Esophagus mucosa (tissue), 1 donor: ENCODE measurements around the gene RBM38. TPM values are rescaled to one million over a fixed set of nuclear protein-coding genes. Genes with fewer than 3 reads are reported as not detected.
"Not testable (repeated sequence)": the region's sequence is repeated elsewhere in the genome, so short reads cannot be mapped to it uniquely, and the experiment has no call there.

ENCODE experiments used
- ATAC-seq: fragments of 200-7000 bp; cut with Tn5 transposase; one replicate; pipeline ENCODE4 v1.9.1; 2020
- total RNA-seq: library from RNA; stranded (reverse); gene quantifications from one replicate; pipeline ENCODE4 v1.2.4, GENCODE V29; 2023
- donor health status: DM: yes; HTN: yes; CAD: no.

The RBM38 gene
- total RNA-seq, 1 donor from 2014 or later = 12.3 TPM

DNA sequence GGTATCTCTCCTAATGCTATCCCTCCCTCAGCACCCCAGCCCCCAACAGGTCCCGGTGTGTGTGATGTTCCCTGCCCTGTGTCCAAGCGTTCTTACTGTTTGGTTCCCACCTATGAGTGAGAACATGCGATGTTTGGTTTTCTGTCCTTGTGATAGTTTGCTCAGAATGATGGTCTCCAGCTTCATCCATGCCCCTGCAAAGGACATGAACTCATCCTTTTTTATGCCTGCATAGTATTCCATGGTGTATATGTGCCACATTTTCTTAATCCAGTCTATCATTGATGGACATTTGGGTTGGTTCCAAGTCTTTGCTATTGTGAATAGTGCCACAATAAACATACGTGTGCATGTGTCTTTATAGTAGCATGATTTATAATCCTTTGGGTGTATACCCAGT, 28.3 kb downstream of the RBM38 start:
- ATAC-seq = not testable (repeated sequence)

- ATAC-seq = no peak
These were observed 29.5 kb downstream of the RBM38 start for GRCh38 chr20:57420571-57421252.

DNA sequence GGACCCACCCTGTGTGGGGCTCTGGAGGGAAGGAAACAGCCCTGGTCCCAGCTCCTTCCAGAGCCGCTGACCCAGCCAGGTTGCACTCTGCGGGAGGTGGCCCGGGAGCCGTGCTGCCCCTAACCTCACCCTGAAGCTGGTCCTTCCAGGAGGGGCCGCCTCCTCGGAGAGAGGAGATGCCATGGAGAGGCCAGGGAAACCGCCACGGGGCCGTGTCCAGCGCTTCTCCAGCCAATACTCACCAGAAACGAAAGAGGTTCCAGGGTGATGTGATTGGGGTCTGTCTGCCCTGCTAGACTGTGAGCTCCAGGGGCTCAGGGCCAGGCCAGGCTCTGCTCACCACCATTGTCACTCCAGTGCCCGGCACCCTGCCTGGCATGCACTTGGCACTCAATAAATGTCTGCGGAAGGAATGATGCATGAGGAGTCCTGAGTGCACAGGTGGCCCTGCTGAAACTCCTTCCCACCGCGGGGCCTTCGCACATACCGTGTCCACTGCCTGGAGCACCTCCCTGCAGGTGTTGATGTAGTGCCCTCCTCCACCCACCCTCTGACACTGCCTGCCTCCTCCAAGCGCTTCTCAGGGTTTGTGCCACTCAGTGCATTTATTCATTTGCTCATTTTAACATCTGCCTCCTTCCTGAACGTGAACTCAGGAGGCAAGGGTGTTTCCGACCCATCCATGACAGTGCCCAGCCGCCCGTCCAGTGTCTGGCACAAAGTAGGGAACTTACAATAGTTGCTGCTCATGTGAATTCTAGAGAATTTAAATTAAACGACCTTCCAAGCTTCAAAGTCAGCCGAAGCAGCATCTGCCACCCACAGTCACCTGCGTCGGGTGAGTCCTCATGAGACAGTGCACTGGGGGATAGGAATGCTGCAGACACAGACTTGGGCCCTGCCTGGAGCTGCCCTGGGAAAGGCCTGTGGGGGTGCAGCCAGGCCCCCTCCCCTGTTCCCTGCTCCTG, 30.3 kb downstream of the RBM38 start:
- no peak for ATAC-seq

GRCh38 chr20:57422254-57422653, 31.1 kb downstream of the RBM38 start:
- no peak for ATAC-seq

- ATAC-seq = no peak
These were observed 34.2 kb downstream of the RBM38 start for GRCh38 chr20:57425150-57426013.

DNA sequence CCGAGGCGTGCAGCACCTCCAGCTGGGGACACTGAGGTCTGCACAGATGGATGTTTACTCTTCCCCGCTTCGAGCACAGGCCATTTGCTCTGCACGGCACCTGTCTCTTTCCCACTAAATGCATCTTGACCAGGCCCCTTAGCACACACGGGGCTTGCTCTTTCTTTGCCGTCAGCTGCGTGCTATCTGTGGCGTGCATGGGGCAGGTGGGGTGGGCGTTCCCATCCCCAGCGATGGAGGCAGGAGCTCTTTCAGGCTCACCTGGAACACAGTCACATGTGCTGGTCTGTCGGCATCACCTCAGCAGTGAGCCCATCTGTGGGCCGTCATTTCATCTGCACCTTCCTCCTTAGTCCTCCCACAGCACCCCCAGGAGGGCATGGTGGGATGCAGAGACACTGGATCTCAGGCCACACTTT, 35.1 kb downstream of the RBM38 start:
- ATAC-seq = no peak

DNA sequence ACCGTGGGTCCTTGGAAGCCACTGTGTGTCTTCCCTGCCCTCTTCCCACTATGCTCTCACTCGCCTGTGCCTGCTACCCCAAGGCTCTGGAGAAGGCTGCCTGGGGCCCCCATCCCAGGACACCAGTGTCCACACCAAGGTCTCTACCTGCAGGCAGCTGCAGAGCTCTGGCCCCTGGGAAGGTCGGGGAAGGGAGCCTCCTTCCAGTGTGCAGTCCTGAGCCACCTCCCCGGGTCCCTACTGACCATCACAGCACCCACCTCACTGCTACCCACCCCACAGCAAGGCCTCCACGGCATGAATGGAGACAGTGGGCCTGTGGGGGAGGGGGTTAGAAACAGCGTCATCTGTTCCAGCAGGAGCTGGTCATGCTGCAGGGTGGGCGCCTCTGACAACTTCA, 35.6 kb downstream of the RBM38 start:
- no peak for ATAC-seq

GRCh38 chr20:57428324-57429158, 37.3 kb downstream of the RBM38 start:
- ATAC-seq = no peak

DNA sequence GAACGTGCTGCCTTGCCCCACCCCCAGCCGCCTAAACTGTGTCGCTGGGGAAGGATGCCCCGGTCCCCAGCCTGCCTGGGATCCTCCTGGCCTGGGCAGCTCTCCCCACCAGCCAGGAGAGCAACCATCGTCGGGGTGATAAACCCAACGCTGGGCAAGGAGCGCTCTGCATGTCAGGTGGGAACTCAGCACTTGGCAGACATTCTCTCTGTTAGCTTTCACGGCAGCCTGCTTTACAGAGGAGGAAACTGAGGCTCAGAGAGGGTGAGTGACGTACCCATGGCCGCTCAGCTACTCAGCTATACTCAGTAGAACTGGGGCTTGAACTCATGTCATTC, 37.9 kb downstream of the RBM38 start:
- ATAC-seq = no peak

GRCh38 chr20:57429580-57430200, 38.5 kb downstream of the RBM38 start:
- peak; percentile 60 for ATAC-seq

DNA sequence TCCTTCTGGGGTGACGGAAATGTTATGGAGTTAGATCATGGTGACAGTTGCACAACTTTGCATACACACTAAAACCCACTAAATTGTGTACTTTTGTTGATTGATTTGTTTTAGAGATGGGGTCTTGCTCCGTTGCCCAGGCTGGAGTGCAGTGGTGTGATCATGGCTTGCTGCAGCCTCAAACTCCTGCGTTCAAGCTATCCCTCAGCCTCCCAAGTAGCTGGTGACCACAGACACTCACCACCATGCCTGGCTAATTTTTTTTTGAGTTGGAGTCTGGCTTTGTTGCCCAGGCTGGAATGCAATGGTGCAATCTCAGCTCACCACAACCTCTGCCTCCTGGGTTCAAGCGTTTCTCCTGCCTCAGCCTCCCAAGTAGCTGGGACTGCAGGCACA, 39.0 kb downstream of the RBM38 start:
- not testable (repeated sequence) for ATAC-seq

DNA sequence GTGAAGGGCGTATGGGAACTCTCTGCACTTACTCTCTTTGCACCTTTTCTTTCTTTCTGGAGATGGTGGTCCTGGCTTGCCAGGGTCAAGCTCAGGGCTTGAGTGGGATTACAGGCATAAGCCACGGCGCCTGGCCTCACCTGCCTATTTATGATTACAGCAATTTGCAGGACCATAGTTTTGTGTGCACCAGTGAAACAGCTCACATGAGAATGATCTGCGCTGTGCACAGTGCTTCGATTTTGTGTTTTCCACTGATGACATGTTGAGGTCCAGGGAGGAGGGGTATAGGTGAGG, 40.3 kb downstream of the RBM38 start:
- no peak for ATAC-seq

DNA sequence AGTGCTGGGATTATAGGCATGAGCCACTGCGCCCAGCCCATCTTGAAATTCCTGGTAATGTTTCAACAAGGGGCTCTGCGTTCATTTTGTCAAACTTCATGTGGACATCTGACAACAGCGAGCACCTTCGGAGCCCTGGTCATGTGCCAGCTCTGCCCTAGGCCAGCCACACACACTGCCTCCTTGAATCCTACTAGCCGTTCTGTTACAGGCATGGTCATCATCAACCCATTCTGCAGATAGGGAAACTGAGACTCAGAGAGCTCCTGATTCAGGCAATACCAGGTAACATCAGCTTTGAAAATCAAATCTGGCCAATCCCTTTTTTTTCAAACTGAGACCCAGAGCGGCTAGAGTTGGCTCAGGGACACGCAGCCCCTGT, 41.3 kb downstream of the RBM38 start:
- no peak for ATAC-seq

- ATAC-seq = peak; percentile 54
These were observed 41.8 kb downstream of the RBM38 start for GRCh38 chr20:57432862-57433491.

GRCh38 chr20:57433657-57434389, 42.6 kb downstream of the RBM38 start:
- ATAC-seq = peak; percentile 74

DNA sequence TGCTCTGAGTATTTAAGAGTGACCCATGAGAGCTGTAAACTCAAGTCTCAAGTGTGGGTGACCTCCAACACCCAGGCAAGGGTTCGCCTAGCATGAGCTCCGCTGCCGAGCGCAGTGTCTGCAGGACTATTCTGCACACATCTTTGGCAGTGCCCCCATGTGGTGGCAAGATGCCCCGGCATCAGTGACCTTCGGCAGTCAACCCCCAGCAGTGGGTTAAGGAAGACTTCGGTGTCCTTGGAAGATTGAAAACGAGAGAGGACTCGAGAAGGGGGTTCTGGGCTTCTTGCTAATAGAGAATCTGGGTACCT, 43.1 kb downstream of the RBM38 start:
- ATAC-seq = no peak

GRCh38 chr20:57435105-57435497, 43.9 kb downstream of the RBM38 start:
- ATAC-seq = no peak

- peak; percentile 78 for ATAC-seq
These were observed 44.5 kb downstream of the RBM38 start for GRCh38 chr20:57435498-57436222.

- no peak for ATAC-seq
These were observed 45.0 kb downstream of the RBM38 start for GRCh38 chr20:57436223-57436545.

- no peak for ATAC-seq
These were observed 46.1 kb downstream of the RBM38 start for GRCh38 chr20:57437267-57437666.
